Parathyroid adenoma (tissue), 2 donors: Measurements from ENCODE around the gene ACVR1.

Experiments used
- H2AFZ ChIP-seq: fragments of 300-600 bp; sonication (generic); one replicate; pipeline ENCODE4 v1.7.0; 2017; ENCODE audit warnings: antibody characterized with exemption, mild to moderate bottlenecking
- H3K27ac ChIP-seq: fragments of 300-600 bp; sonication (generic); one replicate; pipeline ENCODE4 v1.7.0; 2017
- H3K27me3 ChIP-seq: fragments of 300-600 bp; sonication (generic); one replicate; pipeline ENCODE4 v1.7.0; 2017; ENCODE audit warnings: low read length; ENCODE audit not compliant: control insufficient read depth, insufficient read depth
- H3K36me3 ChIP-seq: fragments of 300-600 bp; sonication (generic); one replicate; pipeline ENCODE4 v1.7.0; 2017; ENCODE audit warnings: low read length; ENCODE audit not compliant: control insufficient read depth, insufficient read depth
- H3K4me1 ChIP-seq: fragments of 300-600 bp; sonication (generic); one replicate; pipeline ENCODE4 v1.7.0; 2017; ENCODE audit warnings: control low read depth
- H3K4me2 ChIP-seq: fragments of 300-600 bp; sonication (generic); one replicate; pipeline ENCODE4 v1.7.0; 2017; ENCODE audit warnings: low read length
- H3K4me3 ChIP-seq: fragments of 300-600 bp; sonication (generic); one replicate; pipeline ENCODE4 v1.7.0; 2017; ENCODE audit warnings: low read depth, low read length
- H3K79me2 ChIP-seq: fragments of 300-600 bp; sonication (generic); one replicate; pipeline ENCODE4 v1.7.0; 2017; ENCODE audit warnings: control low read depth
- H3K9ac ChIP-seq: fragments of 300-600 bp; sonication (generic); one replicate; pipeline ENCODE4 v1.7.0; 2017; ENCODE audit warnings: mild to moderate bottlenecking
- H3K9me3 ChIP-seq: fragments of 300-600 bp; sonication (generic); one replicate; pipeline ENCODE4 v1.7.0; 2017; ENCODE audit warnings: low read length; ENCODE audit not compliant: control insufficient read depth
- CTCF ChIP-seq: fragments of 300-600 bp; sonication (generic); IDR thresholded peaks from one replicate; pipeline ENCODE4 v1.7.0; 2017; ENCODE audit warnings: antibody characterized with exemption, mild to moderate bottlenecking
- donor health status: primary hyperparathyroidism.

ACVR1 gene

GRCh38 chr2:157749684-157750083 is 126.4 kb downstream of the ACVR1 start:
- H3K27ac ChIP-seq: no peak overlapping the region
- H2AFZ ChIP-seq: no peak overlapping the region
- H3K36me3 ChIP-seq: no peaks in the 10 kb centered on the region
- no peak for TF ChIP-seq CTCF
- H3K9ac ChIP-seq: no peak overlapping the region
- H3K4me2 ChIP-seq: no peak overlapping the region
- H3K27me3 ChIP-seq: no peaks in the 10 kb centered on the region
- H3K9me3 ChIP-seq: no peaks in the 10 kb centered on the region
- H3K4me3 ChIP-seq: no peak overlapping the region
- H3K4me1 ChIP-seq: no peaks in the 10 kb centered on the region
- H3K79me2 ChIP-seq: peaks cover under 1% of the 10 kb centered on the region

- no peaks in the 10 kb centered on the region for H3K79me2 ChIP-seq
- no peak overlapping the region for H3K4me2 ChIP-seq
- no peak overlapping the region for H3K4me3 ChIP-seq
- H3K27ac ChIP-seq: no peak overlapping the region
- H3K9ac ChIP-seq: no peak overlapping the region
- H3K27me3 ChIP-seq: no peaks in the 10 kb centered on the region
- H3K9me3 ChIP-seq: no peaks in the 10 kb centered on the region
- no peaks in the 10 kb centered on the region for H3K36me3 ChIP-seq
- no peaks in the 10 kb centered on the region for H3K4me1 ChIP-seq
- no peak overlapping the region for H2AFZ ChIP-seq
- no peak for TF ChIP-seq CTCF
Measured at GRCh38 chr2:157748371-157749142, 127.6 kb downstream of the ACVR1 start.

- Histone ChIP-seq H3K27me3 (no peaks in the 10 kb centered on the region), H3K4me3 (no peak overlapping the region), H3K4me1 (no peaks in the 10 kb centered on the region), H3K36me3 (no peaks in the 10 kb centered on the region), H3K9ac (no peak overlapping the region), H3K27ac (no peak overlapping the region), H3K9me3 (no peaks in the 10 kb centered on the region), H2AFZ (no peak overlapping the region), H3K4me2 (no peak overlapping the region), H3K79me2 (no peaks in the 10 kb centered on the region)
- TF ChIP-seq CTCF: no peak
Measured at GRCh38 chr2:157747695-157748370, 128.3 kb downstream of the ACVR1 start.

GRCh38 chr2:157747280-157747679 is 128.8 kb downstream of the ACVR1 start:
- Histone ChIP-seq H3K36me3 (no peaks in the 10 kb centered on the region), H3K9ac (no peak overlapping the region), H2AFZ (no peak overlapping the region), H3K4me2 (no peak overlapping the region), H3K4me1 (no peaks in the 10 kb centered on the region), H3K27ac (no peak overlapping the region), H3K27me3 (no peaks in the 10 kb centered on the region), H3K4me3 (no peak overlapping the region), H3K9me3 (no peaks in the 10 kb centered on the region), H3K79me2 (no peaks in the 10 kb centered on the region)
- no peak for TF ChIP-seq CTCF
